SHP77 treated with DMSO at 0.1 percent for 48 hours (cell line): Measurements from ENCODE around the gene ZNF710.
"Not testable (repeated sequence)": the region's sequence is repeated elsewhere in the genome, so short reads cannot be mapped to it uniquely, and the experiment has no call there.

Experiments
- DNase-seq: peaks from one replicate; lab custom pipeline; 2025; lab: John Stamatoyannopoulos, UW

ZNF710 gene, protein sequence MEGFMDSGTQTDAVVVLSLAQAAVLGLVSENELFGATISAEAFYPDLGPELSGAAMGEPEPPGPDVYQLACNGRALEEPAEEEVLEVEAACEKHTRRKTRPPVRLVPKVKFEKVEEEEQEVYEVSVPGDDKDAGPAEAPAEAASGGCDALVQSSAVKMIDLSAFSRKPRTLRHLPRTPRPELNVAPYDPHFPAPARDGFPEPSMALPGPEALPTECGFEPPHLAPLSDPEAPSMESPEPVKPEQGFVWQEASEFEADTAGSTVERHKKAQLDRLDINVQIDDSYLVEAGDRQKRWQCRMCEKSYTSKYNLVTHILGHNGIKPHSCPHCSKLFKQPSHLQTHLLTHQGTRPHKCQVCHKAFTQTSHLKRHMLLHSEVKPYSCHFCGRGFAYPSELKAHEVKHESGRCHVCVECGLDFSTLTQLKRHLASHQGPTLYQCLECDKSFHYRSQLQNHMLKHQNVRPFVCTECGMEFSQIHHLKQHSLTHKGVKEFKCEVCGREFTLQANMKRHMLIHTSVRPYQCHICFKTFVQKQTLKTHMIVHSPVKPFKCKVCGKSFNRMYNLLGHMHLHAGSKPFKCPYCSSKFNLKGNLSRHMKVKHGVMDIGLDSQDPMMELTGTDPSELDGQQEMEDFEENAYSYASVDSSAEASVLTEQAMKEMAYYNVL

DNA sequence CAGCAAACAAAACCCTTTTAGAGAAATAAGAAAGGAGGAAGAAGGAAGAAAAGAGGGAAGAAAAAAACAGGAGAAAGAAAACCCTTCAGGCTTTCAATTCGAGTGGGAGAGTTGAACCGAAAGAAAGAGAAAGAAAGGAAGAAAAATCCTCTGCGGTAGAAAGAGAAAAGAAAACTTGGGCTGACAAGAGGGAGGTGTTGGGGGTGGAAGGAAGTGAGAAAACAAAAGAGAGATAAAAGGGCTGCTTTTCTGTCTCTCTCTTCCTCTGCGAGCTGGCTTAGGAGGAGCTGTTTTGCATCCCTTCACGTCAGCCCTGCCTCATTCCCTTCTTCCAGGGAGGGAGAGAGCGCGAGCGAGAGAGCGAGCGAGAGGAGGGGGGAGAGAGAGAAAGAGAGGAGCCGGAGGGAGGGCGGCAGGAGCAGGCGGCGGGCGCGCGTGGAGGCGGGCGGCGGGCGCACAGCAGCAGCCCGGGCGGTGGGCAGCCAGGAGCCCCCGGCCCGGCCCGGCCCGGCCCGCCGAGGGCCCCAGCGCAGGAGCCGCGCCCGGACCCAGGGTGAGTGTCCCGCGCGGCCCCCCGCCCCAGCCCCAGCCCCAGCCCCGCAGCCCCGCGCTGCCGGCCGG is at the start of gene ZNF710:
Gene ZNF710, plus strand, starts transcription at position 263 of the 621 bp plus-strand sequence. CDS start 65,814 bp downstream, outside the sequence.
- no peak for DNase-seq

DNA sequence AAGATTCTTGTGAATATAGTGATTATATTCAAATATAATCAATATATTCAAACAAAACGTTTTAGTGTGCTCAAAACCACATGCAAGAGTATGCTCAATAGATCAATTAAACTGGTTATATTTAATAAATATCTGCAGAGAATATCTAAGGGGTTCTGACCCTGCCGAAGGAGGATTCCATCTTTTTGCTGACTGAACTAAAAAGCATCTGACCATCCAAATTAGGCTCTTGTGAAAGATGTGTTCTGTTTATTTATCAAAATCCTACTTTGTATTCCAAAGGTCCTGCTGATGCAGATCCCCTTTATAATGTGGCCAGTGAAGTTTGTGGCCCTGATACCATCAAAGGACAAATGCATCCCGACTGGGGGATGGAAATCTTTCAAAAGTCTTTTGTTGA is 46.6 kb upstream of the ZNF710 start:
- no peak for DNase-seq

DNA sequence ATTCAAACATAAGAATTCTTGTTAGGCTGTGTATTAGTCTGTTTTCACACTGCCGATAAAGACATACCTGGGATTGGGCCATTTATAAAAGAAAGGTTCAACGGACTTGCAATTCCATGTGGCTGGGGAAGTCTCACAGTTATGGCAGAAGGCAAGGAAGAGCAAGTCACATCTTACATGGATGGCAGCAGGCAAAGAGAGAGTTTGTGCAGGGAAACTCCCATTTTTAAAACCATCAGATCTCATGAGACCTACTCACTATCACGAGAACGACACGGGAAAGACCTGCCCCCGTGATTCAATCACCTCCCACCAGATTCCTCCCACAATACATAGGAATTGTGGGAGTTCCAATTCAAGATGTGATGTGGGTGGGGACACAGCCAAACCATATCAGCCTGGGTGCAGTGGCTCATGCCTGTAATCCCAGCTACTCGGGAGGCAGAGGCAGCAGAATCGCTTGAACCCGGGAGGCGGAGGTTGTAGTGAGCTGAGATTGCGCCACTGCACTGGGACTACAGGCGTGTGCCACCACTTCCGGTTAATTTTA is 45.6 kb upstream of the ZNF710 start:
- DNase-seq = not testable (repeated sequence)

DNA sequence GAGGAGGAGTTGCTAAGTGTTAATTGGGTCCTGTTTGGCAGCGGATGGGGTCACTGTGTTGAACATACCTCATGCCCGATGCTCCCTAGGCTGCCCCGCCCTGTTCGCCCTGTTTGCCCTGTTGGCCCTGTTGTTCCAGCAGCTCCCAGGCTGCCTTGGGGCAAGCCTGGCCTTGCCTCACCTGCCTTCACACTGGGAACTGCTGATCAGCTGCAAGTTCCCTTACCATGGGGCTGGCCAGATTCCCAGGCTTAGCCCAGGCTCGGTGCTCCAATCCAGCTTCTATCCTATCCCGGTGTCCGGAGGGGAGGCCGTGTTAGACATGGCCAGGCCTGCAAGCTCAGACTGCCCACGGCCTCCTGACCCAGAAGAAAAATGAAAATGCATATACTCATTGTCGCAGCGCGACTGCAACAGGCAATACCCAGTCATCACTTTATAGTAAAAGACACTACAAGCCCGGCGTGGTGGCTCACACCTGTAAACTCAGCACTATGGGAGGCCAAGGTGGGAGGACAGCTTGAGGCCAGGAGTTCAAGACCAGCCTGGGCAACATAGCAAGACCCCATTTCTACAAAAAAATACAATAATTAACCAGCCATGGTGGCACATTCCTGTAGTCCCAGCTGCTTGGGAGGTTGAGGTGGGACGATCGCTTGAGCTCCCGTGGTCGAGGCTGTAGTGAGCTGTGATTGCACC is 42.9 kb upstream of the ZNF710 start:
- peak; percentile 15 for DNase-seq

DNA sequence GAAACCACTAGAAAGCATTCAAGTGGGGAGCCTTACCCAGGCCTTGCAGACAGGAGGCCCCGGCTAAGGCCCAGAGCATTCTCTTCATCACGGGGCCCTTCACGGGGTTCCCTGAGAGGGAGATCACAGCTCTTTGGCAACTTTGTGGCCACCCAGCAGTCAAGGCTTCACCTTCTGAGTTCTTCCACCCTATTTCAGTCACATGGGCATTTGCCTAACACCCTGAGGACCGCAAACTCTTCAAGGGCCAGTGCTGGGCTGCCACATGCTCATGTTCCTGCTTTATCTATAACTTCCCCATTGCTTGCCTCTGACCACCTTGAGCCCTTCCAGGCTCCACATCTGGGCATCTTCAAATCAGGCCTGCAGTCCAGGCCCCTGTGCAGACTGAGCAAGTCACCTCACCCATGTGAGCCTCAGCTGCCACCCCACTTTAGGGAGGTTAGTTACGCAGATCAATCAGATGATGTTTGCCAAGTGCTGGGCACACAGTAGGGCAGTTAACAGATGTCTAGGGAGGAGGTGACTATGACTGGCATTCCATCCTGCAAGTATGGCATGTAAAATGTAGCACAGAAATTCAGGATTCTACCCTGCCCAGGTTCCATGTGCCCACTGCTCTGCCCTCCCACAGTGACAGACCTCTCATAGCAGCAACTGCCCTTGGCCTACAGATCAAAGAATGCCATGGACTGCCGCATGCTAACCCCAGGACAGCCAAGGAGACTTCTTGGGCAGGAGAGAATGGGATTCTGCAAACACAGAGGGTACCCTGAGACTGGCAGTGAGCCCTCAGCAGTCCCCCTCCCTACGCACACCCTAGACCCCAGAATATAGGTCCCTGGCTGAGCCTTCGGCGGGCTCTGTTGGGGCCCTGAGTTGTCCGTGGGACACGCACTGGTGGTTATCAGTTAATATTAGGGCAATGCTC is 37.6 kb upstream of the ZNF710 start:
- DNase-seq = no peak

DNA sequence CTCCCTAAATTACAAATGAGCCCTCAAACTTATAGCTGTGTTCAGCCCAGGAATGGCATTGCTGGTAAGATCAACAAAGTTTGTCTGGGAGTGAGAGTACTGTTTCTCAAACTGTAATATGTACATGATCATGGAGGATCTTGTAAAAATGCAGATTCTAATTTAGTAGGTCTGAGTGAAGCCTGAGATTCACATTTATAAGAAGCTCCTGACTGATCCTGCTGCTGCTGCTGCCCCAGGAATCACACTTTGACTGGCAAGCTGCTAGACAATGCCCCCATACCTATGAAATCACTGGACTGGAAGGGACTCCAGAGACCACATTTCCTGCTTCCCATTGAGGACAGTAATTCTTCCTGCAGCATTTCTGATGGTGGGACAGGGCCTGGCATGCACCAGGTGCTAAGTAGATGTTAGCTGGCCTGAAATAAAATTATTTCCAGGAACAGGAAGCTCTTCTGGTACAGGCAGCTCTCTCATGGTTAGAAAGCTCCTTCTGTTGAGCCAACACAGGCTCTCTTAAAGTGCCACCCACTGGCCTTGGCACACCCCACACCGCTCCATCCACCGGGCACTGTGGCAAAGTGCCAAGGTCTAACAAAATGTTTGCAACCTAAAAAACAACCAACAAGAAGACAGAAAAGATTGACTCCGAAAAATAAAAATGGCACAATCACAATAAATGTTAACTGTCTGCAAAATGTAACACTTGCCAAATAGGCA is 36.7 kb upstream of the ZNF710 start:
- no peak for DNase-seq

DNA sequence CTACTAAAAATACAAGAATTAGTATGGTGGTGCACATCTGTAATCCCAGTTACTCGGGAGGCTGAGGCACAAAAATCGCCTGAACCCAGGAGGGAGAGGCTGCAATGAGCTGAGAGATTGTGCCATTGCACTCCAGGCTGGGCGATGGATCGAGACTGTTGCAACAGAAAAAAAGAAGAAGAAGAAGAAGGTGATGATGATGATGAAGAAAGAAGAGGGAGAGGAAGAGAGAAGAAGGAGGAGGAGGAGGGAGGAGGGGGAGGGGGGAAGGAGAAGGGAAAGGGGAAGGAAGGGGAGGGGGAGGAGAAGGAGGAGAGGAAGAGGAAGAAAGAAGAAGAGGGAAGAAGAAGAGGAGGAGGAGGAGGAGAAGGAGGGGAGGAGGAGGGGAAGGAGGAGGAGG is 33.2 kb upstream of the ZNF710 start:
- DNase-seq = no peak

DNA sequence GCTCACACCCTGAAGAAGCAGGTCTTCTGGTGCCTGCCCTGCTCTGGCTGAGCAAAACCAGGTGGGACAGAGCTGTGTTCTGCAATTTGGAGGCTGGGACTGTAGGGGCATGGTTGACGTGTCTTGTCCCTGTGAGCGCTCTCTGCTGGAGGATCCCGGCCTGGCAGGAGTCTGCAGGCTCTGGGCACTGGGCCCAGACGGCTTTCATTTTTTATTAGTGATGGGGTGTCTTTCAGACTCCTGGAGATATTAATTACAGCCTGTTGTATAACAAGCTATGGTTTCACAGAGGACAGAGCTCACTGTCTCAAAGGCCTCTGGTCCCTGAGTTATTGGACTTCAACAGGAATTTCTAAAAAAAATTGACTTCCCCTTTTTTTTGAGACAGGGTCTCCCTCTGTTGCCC is 29.5 kb upstream of the ZNF710 start:
- DNase-seq = peak; percentile 36

DNA sequence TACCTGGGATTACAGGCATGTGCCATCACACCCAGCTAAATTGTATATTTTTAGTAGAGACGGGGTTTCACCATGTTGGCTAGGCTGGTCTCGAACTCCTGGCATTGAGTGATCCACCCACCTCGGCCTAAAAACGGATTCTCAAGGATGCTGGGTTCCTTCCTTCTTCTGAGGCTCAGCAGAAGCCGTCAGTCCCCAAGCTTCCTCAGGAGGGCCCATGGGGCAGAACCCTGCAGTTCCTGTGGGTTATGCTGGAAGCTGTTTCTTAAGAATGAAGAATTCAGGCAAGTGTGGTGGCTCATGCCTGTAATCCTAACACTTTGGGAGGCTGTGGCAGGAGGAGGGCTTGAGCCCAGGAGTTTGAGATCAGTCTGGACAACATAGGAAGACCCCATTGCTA is 29.0 kb upstream of the ZNF710 start:
- no peak for DNase-seq

DNA sequence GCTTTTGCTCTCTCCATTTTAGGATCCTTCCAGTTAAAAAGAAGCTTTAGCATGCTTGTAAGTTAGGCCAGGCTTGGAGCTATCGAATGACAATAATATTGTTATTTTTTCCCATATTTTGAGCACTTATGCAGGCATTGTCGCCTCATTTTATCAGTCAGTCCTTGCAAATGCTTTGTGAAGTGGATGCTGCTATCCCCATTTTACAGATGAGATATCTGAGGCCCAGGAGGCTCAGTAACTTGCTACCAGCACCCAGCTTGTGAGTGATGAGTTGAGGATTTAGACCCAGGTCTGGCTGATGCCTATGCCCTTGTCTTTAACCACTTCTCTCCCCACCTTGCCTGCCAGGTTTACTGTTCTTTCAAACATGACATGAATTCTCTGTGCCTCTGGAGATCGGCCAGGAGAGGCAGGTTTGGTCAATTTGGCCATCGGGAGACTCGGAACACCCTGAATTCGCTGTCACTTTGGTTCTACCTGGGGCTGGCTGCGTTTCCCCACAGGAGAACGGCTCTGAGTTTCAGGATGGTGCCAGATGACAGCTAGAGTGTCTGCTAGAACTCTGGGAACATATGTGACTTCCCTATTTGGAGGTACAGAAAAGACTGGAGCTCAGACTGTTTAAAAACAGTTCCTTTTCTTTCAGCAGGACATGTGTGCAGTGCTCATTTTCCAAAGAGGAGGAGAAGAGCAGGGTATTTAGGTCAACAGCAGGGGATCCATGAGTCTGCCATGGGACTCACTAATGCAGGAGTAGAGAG is 25.5 kb upstream of the ZNF710 start:
- DNase-seq = no peak

DNA sequence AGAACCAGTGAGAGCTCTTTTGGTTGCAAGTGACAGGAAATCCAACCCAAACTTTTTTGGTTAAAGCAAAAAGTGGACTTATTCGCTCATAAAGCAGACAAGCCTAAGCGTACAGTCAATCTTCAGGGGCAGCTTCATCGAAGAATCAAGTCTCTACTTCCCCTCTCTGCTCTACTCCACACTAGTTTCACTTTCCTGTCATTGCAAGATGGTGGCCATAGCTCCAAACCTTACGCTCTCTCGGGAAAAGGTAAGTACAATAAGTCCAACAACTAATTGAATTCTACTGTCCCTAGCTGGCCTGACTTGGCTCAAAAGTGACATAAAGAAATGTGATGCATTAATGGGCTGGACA is 24.9 kb upstream of the ZNF710 start:
- DNase-seq = no peak

DNA sequence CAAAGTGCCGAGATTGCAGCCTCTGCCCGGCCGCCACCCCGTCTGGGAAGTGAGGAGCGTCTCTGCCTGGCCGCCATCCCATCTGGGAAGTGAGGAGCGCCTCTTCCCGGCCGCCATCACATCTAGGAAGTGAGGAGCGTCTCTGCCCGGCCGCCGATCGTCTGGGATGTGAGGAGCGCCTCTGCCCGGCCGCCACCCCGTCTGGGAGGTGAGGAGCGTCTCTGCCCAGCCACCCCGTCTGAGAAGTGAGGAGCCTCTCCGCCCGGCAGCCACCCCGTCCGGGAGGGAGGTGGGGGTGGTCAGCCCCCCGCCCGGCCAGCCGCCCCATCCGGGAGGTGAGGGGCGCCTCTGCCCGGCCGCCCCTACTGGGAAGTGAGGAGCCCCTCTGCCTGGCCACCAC is 23.3 kb upstream of the ZNF710 start:
- not testable (repeated sequence) for DNase-seq

DNA sequence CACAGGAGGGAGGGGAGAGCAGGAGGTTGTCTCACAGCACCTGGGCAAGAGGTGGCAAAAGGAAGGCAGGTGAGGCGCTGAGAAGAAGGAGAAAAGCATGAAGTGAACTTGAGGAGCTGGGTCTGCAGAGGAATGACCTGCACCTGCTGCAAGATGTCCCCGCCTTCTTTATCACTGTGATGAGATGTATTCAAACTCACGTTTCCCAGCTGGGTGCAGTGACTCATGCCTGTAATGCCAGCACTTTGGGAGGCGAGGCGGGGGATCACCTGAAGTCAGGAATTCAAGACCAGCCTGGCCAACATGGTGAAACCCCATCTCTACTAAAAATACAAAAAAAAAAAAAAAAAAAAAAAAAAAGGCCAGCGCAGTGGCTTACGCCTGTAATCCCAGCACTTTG is 22.2 kb upstream of the ZNF710 start:
- DNase-seq = no peak

DNA sequence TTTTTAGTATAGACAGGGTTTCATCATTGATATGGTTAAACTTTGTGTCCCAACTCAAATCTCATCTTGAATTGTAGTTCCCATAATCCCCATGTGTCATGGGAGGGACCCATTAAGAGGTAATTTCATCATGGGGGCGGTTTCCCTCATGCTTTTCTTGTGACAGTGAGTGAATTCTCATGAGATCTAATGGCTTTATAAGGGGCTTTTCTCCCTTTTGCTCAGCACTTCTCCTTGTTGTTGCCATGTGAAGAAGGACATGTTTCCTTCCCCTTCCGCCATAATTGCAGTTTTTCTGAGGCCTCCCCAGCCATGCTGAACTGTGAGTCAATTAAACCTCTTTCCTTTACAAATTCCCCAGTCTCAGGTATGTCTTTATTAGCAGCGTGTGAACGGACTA is 20.2 kb upstream of the ZNF710 start:
- no peak for DNase-seq

DNA sequence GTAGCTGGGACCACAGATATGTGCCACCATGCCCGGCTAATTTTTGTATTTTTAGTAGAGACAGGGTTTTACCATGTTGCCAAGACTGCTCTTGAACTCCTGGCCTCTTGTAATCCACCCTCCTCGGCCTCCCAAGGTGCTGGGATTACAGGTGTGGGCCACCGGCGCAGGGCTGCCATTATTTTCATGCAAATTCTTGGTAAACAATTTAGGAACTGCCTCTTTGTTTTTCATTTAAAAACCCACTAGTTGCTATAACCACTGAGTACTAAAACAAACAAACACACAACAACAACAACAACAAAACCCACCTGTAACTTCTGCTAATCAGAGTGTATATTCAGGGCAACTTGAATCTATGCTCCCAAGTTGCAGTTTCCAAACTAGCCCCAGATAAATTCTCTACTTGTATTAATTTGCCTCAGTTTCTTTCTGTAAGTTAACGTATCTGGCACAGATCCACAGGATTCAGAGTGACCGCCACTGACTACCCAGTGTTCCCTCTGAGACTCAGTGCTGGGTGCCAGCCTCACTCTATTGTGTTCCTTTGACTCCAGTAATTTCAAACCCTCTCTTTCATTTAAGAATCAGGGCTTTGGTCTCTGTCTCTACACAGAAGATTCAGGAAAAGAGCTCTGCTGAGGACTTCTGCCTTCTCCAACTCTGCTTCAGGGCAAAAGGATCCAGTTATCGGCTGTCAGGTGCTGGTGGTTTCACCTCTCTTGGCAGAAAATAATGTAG is 18.6 kb upstream of the ZNF710 start:
- DNase-seq = no peak

DNA sequence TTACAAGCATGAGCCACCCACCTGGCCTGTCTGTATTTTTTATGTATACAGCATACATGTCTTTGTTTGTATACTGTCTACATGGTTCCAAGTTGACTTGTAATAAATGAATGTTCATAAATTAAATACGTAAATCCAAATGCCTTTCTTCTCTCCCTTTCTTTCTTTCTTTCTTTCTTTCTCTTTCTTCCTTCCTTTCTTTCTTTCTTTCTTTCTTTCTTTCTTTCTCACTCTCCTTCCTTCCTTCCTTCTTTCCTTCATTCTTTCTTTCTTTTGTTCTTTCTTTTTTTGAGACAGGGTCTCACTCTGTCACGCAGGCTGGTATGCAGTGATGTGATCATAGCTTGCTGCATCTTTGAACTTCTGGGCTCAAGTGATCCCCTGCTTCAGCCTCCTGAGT is 17.1 kb upstream of the ZNF710 start:
- DNase-seq = no peak

DNA sequence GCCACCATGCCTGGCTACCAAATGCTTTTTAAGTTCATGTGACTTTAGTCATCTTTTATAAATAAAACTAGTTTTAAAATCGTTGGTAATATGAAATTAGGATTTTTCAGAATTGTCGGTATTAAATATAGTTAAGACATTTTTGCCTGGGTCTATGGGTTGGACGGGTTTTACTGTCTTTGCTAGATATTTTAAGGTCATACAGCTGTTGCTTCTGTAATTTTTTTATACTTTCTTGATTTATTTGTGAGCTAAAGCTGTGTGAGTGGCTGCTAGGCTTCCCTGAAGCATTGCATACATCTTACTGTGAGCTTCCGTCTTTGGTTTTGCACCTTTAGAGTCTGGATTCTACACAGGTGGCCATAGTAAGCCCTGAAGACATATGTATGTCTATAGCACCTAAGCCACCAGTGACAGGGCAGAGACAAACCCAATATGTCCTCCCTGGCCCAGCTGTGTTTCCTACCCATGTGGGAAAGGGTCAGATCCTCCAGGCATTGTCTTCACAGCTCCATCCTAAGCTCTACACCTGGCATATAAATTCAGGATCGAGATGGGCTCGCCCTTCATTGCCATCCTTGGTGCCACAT is 16.6 kb upstream of the ZNF710 start:
- DNase-seq = no peak

DNA sequence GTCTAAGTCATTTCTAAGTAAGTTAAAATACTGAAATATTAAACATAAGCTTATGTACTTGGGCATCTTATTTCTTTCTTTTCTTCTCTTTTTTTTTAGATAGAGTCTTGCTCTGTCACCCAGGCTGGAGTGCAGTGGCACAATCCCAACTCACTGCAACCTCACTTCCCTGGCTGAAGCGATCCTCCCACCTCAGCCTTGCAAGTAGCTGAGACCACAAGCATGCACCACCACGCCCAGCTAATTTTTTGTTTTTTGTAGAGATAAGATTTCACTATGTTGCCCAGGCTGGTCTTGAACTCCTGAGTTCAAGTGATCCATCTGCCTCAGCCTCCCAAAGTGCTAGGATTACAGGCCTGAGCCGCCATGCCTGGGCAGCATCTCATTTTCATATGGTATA is 16.0 kb upstream of the ZNF710 start:
- no peak for DNase-seq

DNA sequence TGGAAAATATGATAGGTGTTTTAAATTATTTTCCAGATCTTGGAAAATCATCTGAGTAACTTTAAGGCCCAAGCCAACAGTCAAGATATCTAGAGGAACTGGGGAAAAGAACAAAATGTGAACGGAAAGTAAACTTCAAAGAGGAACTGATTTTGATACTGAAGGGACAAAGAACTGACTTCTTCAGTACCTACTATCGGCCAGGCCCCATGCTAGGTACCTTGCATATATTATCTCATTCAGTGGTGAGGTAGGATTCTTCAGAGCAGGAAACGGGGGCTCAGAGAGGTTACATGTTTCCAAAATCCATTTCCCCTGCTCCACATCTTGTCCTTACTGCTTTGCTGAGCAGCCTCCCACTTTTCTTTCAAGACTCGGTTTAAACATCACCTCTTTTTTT is 9.8 kb upstream of the ZNF710 start:
- DNase-seq = no peak
